ENCODE data around the gene SLC22A13.
"Not testable (repeated sequence)": the region's sequence is repeated elsewhere in the genome, so short reads cannot be mapped to it uniquely, and the experiment has no call there.

Gene SLC22A13

DNA sequence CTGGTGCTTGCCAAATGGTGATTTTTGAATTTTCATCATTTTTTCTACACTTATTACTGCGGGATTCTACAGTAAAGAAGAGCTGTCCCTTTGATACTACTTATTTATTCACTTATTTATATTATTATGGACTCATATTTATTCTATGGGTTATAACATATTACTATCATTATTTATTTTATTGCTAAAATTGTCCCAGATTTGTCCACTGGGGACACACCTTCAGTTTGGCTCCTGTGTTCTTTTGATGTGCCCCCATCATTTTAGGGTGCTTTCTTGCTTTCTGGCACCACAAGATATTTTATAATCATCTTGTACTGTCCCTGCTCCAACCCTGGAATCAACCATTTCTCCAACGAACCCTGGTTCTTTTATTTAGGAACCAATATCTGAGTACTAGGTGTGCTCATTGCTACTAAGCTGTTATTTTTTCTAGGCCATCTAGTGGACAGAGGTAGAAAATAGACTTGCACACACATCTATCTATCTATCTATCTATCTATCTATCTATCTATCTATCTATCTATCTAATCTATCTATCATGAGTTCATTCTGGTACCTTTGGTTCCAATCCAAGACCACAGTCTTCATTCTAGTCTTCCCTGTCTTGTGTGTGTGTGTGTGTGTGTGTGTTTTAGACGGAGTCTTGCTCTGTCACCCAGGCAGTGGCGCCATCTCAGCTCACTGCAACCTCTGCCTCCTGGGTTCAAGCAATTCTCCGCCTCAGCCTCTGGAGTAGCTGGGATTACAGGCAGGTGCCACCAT lies 32.5 kb downstream of the SLC22A13 start:
- DNase-seq (ENCODE audit: low read depth in 3 of 3): no peak

DNA sequence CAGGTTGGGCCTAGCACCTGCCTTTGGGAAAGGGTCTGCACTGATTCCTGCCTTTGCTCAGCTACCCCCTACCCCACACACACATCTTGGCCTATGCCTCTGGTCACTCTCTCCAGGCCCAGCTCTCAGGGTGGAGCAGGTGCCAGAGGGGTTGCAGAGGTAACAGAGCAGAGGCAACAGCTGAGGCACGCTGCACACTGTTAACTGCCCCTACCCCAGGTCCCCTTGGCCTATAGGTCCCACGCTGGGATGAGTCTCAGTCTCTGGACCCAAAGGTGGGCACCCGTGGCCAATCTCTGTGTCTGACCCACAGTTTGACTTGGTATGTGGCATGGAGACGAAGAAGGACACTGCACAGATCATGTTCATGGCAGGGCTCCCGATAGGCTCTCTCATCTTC lies 41.3 kb downstream of the SLC22A13 start:
- no peak for DNase-seq (ENCODE audit: low read depth in 3 of 3)

DNA sequence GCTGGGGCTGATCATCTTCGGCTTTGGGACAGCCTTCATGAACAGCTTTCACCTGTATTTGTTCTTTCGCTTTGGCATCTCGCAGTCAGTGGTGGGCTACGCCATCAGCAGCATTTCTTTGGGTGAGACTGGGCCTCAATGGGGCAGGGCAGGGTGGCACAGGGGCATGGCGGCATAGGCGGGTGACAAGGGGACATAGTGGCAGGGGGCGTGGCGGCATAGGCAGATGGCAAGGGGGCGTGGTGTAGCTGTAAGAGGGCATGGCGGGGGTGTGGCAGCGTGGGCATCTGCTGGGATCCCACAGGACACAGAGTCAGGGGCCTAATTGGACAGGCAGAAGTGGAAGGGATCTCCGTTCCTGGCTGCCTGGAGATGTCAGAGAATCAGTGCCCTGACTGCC lies 42.0 kb downstream of the SLC22A13 start:
- DNase-seq (ENCODE audit: low read depth in 3 of 3): no peak

DNA sequence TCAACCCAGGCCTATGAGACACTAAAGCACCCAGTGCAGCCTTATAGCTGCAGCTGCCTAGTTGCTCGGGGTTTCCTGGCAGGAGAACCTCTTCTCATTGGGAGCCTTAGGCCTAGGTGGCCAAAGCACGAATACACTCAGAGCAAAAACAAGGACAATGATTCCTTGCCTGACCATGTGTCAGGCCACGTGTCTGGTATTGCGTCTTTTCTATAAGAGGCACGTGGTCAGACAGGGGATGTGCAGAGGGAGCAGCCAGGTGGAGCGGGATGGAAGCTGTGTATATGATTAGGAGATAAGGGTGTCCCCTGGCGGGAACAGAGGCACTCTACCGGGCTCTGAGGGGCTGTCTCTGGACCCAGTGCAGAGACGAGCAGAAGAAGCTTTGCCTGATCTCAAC lies 42.8 kb downstream of the SLC22A13 start:
- no peak for DNase-seq (ENCODE audit: low read depth in 3 of 3)

DNA sequence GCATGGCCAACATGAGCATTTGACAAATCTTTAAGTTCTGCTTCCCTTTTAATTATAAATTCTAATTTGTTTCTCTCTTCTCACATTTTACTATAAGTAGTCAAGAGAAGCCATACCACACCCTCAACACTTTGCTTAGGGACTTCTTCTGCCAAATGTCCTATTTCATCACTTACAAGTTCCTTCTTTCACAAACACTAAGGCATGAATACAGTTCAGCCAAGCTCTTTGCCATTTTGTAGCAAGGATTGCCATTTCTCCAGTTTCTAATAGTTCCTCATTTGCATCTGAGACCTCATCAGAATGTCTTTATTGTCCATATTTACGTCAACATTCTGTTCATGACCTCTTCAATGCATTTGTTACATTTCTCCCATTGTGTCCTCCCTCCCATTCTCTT lies 45.9 kb downstream of the SLC22A13 start:
- DNase-seq (ENCODE audit: low read depth in 3 of 3): no peak

DNA sequence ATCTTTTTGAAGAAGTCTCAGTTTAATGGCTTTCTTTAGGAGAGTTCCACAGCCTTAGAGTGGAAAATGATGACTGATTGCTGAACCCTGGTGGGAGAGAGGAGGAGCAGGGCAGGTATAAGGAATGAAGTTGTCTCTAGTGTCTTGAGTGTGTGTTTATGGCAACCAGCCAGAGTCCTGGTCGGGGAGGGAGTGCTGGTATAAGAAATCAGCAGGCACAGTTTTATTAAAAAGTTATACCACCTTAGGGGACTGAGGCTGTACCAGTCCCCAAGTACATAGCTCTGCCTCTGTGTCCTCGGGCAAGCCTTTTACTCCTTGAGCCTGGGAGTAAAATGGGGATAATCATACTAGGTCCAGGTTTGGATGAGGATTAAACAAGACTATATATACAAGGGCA lies 46.3 kb downstream of the SLC22A13 start:
- DNase-seq (ENCODE audit: low read depth in 3 of 3): no peak

DNA sequence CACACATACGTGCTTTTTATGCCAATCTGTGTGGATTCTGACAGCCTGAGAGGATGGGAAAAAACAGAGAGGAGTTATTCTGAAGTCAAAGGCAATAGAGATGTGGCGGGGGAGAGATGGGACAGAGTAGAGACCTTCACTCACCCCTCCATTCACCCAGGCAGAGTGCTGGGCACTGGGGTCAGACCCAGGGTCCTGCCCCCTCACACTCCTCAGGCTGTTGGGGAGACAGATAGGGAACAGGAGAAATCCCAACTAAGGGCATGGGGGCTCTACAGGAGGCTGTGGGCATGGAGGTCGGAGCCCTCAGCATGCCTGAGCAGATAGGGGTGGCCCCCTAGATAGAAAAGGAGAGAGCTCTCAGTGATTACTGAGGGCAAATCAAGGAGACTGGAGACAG lies 46.7 kb downstream of the SLC22A13 start:
- no peak for DNase-seq (ENCODE audit: low read depth in 3 of 3)

DNA sequence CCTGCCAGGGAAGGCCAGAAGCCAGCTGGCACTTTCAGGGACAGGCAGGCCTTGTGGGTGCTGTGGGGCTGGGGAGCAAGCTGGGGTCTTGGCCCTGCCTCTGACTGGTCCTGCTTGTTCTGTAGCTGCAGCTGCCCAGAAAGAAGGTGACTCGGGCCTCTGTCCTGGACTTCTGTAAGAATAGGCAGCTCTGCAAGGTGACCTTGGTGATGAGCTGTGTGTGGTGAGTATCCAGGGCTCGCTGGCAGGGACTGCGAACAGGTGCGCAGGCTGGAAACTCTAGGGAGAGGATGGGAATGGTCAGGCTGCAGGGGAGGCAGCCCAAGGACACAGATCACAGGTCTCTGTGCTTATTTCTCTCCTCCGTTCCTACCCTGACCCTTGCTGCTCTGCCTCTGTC lies 47.7 kb downstream of the SLC22A13 start:
- DNase-seq (ENCODE audit: low read depth in 3 of 3): no peak

DNA sequence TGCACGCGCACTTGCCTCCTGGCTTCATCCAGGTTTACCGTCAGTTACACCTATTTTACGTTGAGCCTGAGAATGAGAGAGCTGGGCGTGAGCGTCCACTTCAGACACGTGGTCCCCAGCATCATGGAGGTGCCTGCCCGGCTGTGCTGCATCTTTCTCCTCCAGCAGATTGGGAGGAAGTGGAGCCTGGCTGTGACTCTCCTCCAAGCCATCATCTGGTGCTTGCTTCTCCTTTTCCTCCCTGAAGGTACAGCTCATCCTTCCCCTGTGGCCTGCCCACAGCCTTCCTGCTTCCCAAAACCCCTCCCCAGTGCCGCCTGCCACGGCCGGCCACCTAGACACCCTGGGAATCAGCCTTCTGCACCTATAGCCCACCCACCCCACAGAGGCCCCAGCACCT lies 48.1 kb downstream of the SLC22A13 start:
- no peak for DNase-seq (ENCODE audit: low read depth in 3 of 3)

DNA sequence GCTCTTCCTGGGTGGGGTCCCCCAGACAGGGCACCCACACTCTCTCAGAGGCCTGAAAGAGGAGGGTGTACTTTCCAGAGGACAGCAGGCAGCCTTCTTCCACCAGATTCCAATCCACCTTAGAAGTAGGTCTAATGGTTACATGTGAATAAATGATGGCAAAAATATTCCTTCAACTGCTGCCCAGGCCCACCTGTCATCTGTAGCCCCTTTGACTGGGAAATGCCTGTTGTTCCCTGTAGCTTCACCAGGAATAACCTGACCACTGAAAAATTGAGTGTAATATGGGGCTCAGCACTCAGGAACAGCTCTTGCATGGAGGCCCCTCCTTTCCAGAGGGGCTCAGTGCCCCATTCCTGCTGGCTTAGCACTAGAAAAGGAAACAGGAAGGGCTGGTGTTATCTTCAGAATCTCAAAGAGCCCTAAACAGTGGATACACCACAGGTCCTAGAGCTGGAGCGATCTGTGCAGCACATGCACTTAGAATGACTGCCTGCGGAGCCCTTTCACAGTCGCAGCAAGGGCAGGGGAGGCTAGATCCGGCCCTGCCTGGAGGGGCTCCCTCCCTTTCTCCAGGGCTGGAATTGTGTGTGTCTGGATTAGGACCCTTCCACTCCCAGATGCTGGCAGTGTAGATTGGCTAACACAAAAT lies 48.6 kb downstream of the SLC22A13 start:
- no peak for DNase-seq (ENCODE audit: low read depth in 3 of 3)

DNA sequence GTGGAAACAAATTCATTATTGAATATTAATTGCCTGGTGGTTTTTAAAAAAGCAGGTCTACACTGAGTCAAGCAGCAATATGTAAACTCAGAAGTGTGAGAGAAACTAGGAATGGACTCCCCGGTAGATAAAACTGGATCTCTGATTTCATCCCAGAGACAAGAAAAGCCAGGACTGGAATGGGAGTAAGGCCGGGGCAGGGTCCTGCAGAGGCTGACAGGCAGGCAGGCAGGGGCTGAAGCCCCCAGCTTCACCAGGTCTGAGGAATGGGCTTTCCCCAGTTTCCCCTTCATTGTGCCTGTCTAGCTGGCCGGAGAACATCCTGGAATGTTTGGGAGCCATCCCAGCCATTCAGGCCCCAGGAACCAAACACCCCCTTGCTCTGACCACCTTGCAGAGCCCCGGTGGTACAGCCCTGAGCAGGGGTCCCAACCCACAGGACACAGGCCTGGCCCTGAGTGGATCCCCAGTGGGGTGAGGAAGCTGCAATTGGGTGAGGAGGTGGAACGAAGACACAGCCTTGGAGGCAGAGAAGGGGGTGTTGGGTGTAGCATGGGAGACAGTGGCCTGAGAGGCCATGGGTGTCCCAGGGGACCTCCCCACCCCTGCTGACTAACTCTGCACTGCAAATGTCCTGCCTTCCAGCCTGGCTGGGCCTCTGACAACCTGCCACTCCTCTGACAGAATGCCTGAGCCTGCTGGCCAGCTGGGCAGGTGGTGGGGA lies 49.3 kb downstream of the SLC22A13 start:
- DNase-seq (ENCODE audit: low read depth in 3 of 3): no peak

DNA sequence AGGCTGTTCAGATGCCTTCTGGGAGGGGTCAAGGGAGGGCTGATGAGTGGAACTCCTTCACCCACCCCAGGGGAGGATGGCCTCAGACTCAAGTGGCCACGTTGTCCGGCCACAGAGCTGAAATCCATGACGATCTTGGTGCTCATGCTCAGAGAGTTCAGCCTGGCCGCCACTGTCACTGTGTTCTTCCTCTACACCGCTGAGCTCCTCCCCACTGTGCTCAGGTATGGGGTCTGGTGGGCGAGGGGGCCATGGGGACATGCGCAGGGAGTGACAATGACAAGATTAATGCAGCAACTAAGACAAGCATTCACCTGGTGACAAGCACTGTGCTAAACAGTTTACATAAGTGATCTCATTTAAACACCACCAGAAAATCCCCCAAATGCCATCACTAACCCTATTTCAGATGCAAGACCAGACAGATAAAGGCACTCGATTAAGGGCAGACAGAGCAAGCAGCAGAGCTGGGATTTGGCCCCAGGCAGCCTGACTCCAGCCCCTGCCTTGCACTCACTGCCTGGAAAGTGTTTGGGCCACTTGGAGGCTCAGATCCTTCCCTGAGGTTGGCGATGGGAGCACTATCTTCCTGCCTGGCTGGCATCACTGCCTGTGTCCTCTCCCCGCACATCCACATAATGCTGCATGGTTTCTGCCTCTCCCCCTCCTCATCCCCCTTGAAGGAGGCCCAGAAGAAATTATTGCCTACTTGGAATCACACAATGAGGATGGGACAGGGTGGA lies 50.0 kb downstream of the SLC22A13 start:
- no peak for DNase-seq (ENCODE audit: low read depth in 3 of 3)

DNA sequence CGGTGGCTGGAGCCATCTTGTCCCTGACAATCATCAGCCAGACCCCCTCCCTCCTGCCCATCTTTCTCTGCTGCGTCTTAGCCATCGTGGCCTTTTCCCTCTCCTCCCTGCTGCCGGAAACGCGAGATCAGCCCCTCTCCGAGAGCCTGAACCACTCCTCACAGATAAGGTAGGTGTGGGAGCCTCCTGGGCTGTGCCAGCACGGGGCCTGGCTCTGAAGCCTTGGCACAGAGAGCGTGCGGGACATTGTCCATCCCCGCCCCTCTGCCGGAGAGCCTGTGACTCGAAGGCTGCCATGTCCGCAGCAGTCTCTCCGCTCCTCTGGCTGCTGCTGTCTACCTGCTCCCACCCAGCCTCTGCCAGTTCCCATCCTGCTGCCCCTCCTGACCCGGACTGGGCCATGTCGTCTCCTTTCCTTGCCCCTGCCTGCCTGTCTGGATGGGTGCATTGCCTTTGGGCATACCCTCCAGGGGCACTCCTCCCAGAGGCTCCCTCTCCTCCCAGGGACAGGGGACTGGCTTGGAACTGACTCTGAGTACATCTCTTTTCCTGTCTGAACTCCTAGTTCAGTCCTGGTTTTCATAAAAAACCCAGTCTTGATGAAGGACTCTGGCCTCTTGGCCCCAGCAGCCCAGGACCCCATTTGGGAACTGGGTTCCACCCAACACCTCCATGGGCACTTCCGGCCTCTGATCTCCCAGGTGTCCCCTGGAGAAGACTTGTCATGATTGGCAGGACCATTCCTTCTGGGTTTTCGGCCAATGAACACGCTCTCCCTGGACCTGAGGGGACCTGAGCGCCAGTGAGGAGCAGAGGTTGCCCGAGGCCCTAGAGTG lies 51.0 kb downstream of the SLC22A13 start:
- no peak for DNase-seq (ENCODE audit: low read depth in 3 of 3)

DNA sequence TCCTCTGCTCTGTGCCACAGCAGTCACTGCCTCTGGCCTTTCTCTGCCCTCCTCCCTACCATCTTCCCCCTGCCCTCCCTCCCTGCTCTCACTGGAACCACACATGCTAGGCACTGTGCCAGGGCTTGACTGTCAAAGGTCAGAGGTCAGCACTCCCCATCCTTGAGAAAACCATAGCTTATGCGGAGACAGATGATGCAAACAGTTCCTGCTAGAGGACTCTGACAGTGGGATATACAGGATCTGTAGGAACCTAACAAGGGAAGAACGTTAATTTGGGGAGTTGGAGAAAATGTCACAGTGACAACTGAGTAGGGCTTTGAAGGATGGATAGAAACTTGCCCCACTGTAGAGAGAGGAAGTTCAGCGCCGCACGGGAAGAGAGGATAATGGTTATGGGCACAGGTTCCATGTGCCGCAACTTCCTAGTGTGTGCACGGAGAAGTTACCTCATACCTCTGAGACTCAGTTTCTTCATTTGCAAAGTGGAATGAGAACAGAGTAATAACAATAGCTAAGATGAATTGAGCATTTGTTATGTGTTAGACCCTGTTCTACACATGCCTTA lies 51.7 kb downstream of the SLC22A13 start:
- no peak for DNase-seq (ENCODE audit: low read depth in 3 of 3)

DNA sequence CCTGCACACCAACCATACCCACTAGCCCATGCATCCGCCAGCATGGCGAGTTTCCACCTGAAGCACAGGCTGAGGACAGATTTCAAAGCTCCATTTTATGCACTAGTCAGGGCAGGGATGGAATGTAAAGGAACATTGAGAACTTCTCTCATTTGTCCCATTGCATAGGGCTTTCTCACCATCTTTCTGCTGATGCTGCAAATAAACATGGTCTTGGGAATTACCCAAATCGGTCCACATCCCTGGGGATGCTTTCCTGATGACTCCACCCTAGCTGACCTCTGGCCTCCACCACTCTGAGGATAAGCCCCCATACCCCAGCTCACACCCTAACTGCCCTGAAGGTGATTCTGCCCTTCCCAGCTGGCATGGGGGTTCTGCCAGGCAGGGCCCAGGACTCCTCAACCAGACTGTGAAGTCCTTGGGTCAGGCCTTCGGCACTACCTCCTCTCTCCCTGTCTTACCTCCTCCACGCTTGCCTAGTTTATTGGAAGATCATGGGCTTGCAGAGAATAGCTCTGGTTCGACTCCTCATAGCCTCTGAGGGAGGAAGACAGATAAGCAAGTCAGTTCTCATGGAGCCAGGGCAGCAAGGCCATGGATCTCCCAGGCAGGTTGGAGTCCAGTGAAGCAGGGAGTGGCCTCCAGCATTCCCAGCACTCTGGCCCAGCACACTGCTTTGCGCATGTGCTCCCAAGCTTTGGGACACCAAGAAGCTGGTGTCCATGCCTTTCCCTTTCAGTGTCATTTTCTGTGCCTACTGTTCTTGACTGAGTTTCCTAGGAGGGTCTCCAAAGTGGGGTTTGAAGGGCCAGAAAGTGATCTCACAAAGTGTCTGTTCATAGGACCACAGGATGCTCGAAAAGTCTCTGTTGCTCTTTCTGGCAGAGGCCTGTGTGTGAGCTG lies 53.4 kb downstream of the SLC22A13 start:
- no peak for DNase-seq (ENCODE audit: low read depth in 3 of 3)

DNA sequence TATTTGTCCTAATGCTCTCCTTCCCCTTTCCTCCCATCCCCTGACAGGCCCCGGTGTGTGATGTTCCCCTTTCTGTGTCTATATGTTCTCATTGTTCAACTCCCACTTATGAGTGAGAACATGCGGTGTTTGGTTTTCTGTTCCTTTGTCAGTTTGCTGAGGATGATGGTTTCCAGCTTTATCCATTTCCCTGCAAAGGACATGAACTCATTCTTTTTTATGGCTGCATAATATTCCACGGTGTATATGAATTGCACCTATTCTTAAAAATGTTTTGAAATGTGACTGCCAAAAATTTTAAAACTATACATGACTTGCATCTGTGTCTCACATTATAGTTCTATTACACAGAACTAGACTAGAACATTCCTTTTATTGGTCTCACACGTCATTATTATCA lies 55.0 kb downstream of the SLC22A13 start:
- not testable (repeated sequence) for DNase-seq (ENCODE audit: low read depth in 3 of 3)

DNA sequence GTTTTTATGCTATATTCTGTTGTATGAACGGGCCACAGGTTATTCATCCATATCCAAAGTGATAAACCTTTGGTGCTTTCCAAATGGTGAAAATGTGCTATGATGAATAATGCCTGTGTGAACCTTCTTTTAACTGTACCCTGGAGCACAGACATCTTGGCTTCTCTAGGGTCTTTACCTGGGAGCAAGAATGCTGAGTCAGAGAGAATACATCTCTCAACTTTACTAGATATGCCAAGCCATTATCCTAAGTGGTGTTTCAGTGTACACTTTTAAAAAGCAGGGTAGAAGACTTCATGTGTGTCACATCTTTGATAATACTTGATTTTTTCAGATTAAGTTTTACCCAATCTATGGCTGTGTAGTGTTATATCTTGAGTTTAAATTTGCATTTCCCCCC lies 57.4 kb downstream of the SLC22A13 start:
- DNase-seq (ENCODE audit: low read depth in 3 of 3): no peak

DNA sequence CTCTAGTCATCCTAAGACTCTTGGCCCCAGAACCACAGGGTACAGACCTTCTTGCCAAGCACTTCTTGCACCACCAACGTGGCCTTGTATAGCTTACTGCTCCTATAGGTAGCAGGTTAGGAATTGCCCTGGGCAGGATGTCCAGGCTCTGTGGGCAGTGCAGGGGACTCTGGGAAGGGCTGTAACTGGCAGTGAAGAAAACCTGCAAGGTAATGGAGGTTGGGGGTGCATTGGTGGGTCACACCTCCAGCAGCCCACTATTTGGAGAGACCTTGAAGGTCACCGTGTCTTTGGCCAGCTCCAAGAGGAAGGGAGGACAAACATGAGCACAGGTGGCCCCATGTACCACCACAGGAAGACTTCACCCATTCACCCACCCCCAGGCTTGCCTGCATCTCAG lies 59.6 kb downstream of the SLC22A13 start:
- no peak for DNase-seq (ENCODE audit: low read depth in 3 of 3)

DNA sequence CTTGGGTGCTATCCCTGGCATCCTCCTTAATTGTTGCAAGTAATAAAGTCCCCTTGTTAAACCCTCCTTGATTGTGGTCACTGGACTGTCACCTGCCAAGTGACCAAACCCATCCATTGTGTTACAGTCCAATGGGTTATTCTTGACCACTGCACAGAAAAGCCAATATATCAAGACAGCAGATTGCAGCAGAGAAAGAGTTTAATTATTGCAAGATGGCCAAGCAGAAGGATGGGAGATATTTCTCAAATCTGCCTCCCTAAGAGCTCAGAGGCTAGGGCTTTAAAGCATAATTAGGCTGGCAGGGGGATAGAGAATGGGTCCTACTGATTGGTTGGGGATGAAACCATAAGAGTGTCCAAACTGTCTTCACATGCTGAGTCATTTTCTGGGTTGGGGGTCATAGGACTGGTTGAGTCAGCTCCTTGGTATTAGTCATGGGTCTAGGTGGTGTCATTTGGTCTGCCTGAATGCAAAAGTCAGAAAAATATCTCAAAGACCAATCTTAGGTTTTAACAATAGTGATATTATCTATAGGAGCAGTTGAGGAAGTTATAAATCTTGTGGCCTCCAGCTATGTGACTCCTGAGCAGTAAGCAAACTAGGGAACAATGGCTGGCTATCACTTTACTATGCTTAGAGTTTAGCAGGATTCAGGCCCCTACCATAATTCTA lies 61.9 kb downstream of the SLC22A13 start:
- no peak for DNase-seq (ENCODE audit: low read depth in 3 of 3)

All from stimulated activated CD4-positive, alpha-beta T cell treated with anti-CD3 and anti-CD28 coated beads, TNF-alpha, amount 100 ng/mL, for 48 hours (primary cell).